ENCODE measurements around the gene MAPK9.

DNA sequence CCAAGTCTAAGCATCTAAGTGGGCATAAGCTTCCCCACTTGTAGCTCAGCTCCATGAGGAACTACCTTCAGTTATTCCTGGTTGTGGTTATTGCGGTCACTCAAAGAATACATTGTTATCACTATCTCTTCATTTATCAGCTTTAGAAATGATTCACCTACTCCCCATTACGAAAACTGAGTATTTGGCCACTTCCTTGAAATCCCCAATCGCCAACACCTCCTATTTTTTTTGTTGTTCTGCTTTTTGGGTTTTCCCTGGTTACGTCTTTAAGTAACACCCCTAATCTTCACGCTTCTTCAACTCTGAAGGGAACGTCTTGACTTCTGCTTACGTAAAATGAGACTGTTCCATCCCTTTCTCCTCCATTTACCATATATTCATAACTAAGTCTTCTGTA, 20.7 kb downstream of the MAPK9 start:
- TF ChIP-seq, protein P1, sequence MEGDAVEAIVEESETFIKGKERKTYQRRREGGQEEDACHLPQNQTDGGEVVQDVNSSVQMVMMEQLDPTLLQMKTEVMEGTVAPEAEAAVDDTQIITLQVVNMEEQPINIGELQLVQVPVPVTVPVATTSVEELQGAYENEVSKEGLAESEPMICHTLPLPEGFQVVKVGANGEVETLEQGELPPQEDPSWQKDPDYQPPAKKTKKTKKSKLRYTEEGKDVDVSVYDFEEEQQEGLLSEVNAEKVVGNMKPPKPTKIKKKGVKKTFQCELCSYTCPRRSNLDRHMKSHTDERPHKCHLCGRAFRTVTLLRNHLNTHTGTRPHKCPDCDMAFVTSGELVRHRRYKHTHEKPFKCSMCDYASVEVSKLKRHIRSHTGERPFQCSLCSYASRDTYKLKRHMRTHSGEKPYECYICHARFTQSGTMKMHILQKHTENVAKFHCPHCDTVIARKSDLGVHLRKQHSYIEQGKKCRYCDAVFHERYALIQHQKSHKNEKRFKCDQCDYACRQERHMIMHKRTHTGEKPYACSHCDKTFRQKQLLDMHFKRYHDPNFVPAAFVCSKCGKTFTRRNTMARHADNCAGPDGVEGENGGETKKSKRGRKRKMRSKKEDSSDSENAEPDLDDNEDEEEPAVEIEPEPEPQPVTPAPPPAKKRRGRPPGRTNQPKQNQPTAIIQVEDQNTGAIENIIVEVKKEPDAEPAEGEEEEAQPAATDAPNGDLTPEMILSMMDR (IDR thresholded peaks at IDR 0.05) = no peak
- no peak for TF ChIP-seq POLR2A (IDR thresholded peaks at IDR 0.05)

Measured in right lobe of liver (tissue), 4 donors.